HepG2 (cell line): ENCODE measurements around the gene BRD2. TPM values are rescaled to one million over a fixed set of nuclear protein-coding genes. Genes with fewer than 3 reads are reported as not detected.

Experiments used
- ATF1 ChIP-seq: IDR thresholded peaks from 2 replicates; pipeline ENCODE4 v1.6.1; 2016; ENCODE audit warnings: mild to moderate bottlenecking, control low read depth
- BORCS8-MEF2B ChIP-seq: sonication (generic); formaldehyde crosslinking; IDR thresholded peaks from 2 replicates; pipeline ENCODE4 v1.8.0; 2022; ENCODE audit warnings: mild to moderate bottlenecking, missing genetic modification reagents
- CSRNP1 ChIP-seq: sonication (generic); formaldehyde crosslinking; IDR thresholded peaks from 2 replicates; pipeline ENCODE4 v1.8.1; 2023; ENCODE audit warnings: mild to moderate bottlenecking, missing genetic modification reagents
- DDIT3 ChIP-seq: sonication (generic); formaldehyde crosslinking; IDR thresholded peaks from 2 replicates; pipeline ENCODE4 v1.4.0; 2020; ENCODE audit warnings: mild to moderate bottlenecking, missing genetic modification reagents
- ETS1 ChIP-seq: sonication (generic); formaldehyde crosslinking; IDR thresholded peaks from 2 replicates; pipeline ENCODE4 v1.4.0; 2020; ENCODE audit warnings: missing genetic modification reagents
- FOXJ3 ChIP-seq: sonication (generic); formaldehyde crosslinking; IDR thresholded peaks from 2 replicates; pipeline ENCODE4 v1.4.0; 2020; ENCODE audit warnings: missing genetic modification reagents, mild to moderate bottlenecking, borderline replicate concordance
- FOXO4 ChIP-seq: sonication (generic); formaldehyde crosslinking; conservative IDR thresholded peaks from 2 replicates; pipeline ENCODE4 v1.8.1; 2023; ENCODE audit warnings: missing genetic modification reagents
- FOXP4 ChIP-seq: sonication (generic); formaldehyde crosslinking; IDR thresholded peaks from 2 replicates; pipeline ENCODE4 v1.4.0; 2020; ENCODE audit warnings: missing genetic modification reagents
- GATA4 ChIP-seq: sonication (generic); IDR thresholded peaks from 2 replicates; pipeline ENCODE4 v1.6.1; 2016; ENCODE audit warnings: antibody characterized with exemption, low read depth, borderline replicate concordance
- HIC2 ChIP-seq: sonication (generic); formaldehyde crosslinking; IDR thresholded peaks from 2 replicates; pipeline ENCODE4 v1.9.0; 2022; ENCODE audit warnings: low read depth, missing genetic modification reagents
- HNRNPL ChIP-seq: fragments of 200-400 bp; formaldehyde crosslinking; IDR thresholded peaks from 2 replicates; pipeline ENCODE4 v1.6.1; 2017; ENCODE audit warnings: mild to moderate bottlenecking, low read depth, low read length
- MEIS1 ChIP-seq: sonication (generic); formaldehyde crosslinking; IDR thresholded peaks from 2 replicates; pipeline ENCODE4 v1.9.0; 2021; ENCODE audit warnings: mild to moderate bottlenecking, missing genetic modification reagents, moderate library complexity, borderline replicate concordance
- SMAD1 ChIP-seq: sonication (generic); formaldehyde crosslinking; IDR thresholded peaks from 2 replicates; pipeline ENCODE4 v1.4.0; 2020; ENCODE audit warnings: missing genetic modification reagents, low read depth, mild to moderate bottlenecking, borderline replicate concordance
- ZFY ChIP-seq: sonication (generic); formaldehyde crosslinking; IDR thresholded peaks from 2 replicates; pipeline ENCODE4 v1.4.0; 2020; ENCODE audit warnings: missing genetic modification reagents
- ZKSCAN8 ChIP-seq: IDR thresholded peaks from 2 replicates; pipeline ENCODE4 v1.6.1; 2016; ENCODE audit warnings: borderline replicate concordance, missing genetic modification reagents, missing compliant biosample characterization
- ZNF121 ChIP-seq: sonication (generic); formaldehyde crosslinking; IDR thresholded peaks from 2 replicates; pipeline ENCODE4 v1.5.0; 2020; ENCODE audit warnings: mild to moderate bottlenecking, missing genetic modification reagents
- ZNF20 ChIP-seq: sonication (generic); formaldehyde crosslinking; IDR thresholded peaks from 2 replicates; pipeline ENCODE4 v1.4.0; 2020; ENCODE audit warnings: mild to moderate bottlenecking, moderate library complexity, missing genetic modification reagents
- ZNF468 ChIP-seq: sonication (generic); formaldehyde crosslinking; IDR thresholded peaks from 2 replicates; pipeline ENCODE4 v1.8.0; 2022; ENCODE audit warnings: mild to moderate bottlenecking, moderate library complexity, missing genetic modification reagents
- ZNF589 ChIP-seq: sonication (generic); formaldehyde crosslinking; conservative IDR thresholded peaks from 2 replicates; pipeline ENCODE4 v1.8.0; 2022; ENCODE audit warnings: mild to moderate bottlenecking, moderate library complexity, missing genetic modification reagents
- ZNF749 ChIP-seq: sonication (generic); formaldehyde crosslinking; IDR thresholded peaks from 2 replicates; pipeline ENCODE4 v1.8.0; 2022; ENCODE audit warnings: mild to moderate bottlenecking, missing genetic modification reagents, moderate library complexity, borderline replicate concordance
- polyA plus RNA-seq, 8 experiments: library from polyadenylated mRNA; depleted of rRNA in 3 of 8; stranded (reverse) in 7 of 8; unstranded in 1 of 8; fragments of >200 nt; fragmentation: Illumina TruSeq in 4 of 8; extraction: Trizol in 4 of 8; gene quantifications; 2 replicates each; pipeline versions ENCODE4 v1.2.1 to v1.2.3, GENCODE V29; 2011 to 2016; ENCODE audit warnings: low read depth in 4 of 8, missing spikeins in 1 of 8, mixed read lengths in 1 of 8; ENCODE audit not compliant: insufficient read depth in 1 of 8
- total RNA-seq, 5 experiments: library from RNA; depleted of rRNA; stranded (reverse); fragments of >200 nt; fragmentation: Illumina TruSeq; extraction: Trizol; gene quantifications; 2 replicates each; pipeline ENCODE4 v1.2.3, GENCODE V29; 2016; ENCODE audit warnings: low read depth in 1 of 5

BRD2 gene
- total and polyA plus RNA-seq, 2 of the 13 experiments (the other 11 are each of a cell fraction or from before 2014, with no cell fraction given): 143 to 202 TPM

GRCh38 chr6:32968867-32969684, 682 bp downstream of the BRD2 start (continued):
- TF ChIP-seq DDIT3 (CRISPR knock-in tag) (no peak), GATA4 (0 out of 2 replicates have a peak, but pooled peaks have one; percentile 11), ZNF589 (no peak), ETS1 (0 out of 2 replicates have a peak, but pooled peaks have one; percentile 38), ATF1 (CRISPR knock-in tag) (no peak), ZNF20 (no peak), ZNF121 (no peak), HNRNPL (peak; percentile 88), ZNF749 (CRISPR knock-in tag) (peak; percentile 19; the same call in 1 of the 2 replicates), ZKSCAN8 (CRISPR knock-in tag) (no peak), ZFY (no peak; the same call in 1 of the 2 replicates), FOXJ3 (no peak), BORCS8-MEF2B (CRISPR knock-in tag) (peak; percentile 90; the same call in 1 of the 2 replicates), MEIS1 (CRISPR knock-in tag) (peak; percentile 16; the same call in 1 of the 2 replicates), SMAD1 (CRISPR knock-in tag) (no peak), FOXP4 (CRISPR knock-in tag) (no peak), HIC2 (CRISPR knock-in tag) (peak; percentile 31; the same call in 1 of the 2 replicates), CSRNP1 (CRISPR knock-in tag) (peak; percentile 68), ZNF468 (CRISPR knock-in tag) (no peak), FOXO4 (CRISPR knock-in tag) (no peak)
